AG08395 (cell line): ENCODE data around the gene BIN1.
A peak's percentile ranks its signal among the peaks of the same experiment; 100 is the strongest.

ENCODE experiments used
- DNase-seq: peaks from one replicate; pipeline ENCODE4 v3.0.0; 2012; ENCODE audit warnings: mixed read lengths, low spot score

The BIN1 gene

DNA sequence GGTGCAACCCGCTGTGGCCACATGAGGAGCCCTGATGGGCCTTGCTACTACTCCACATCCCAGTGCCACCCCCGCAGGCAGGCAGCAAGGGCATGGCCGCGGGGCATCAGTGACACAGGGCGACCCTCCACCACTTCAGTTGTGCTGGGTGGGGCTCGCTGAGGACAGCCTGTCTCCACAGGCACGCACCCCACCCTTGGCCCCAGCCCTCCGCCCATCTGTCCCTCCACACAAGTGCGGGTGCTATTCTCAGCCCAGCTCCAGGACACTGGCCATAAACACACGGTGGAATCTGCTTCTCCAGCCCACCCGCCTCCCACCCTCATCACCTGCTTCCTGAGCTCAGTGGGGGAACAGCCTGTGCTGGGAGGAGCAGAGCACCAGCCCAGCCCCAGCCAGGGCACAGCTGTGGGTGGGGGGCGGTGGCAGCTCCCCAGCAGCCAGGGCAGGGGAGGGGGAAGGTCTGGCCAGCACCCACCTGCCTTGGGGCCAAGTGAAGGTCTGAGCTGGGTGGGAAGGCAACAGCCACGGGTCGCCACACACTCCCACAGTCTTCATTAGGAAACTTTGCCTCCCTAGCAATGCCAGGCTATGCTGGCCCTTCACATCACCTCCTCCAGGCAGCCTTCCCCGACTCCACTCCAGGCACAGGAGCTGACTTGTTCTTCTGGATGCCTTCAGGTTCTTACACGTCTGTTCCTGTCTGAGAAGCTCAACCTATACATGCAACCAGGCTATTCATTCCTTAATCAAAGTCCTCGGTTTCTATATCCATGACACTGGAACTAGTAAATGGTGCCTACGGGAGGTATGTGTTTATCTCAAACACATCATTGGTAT, 16.5 kb downstream of the BIN1 start:
- DNase-seq: no peak

GRCh38 chr2:127089478-127090235, 17.3 kb downstream of the BIN1 start:
- no peak for DNase-seq

DNA sequence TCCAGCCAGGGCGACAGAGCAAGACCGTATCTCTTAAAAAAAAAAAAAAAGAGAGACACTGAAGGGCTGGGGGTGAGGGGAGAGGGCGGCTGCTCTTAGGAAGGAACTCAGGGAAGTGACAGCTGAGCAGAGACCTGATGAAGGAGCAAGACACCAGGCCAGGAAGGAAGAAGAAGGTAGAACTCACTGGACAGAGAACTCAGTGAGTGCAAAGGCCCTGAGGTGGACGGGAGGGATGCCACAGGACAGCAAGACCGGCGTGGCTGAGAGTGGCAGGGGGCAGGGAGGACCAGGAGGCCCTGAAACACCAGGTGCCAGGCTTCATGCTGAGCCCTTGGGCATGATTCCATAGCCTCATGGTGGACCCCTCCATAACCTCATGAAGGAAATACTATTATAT, 18.2 kb downstream of the BIN1 start:
- no peak for DNase-seq

- DNase-seq: no peak
These were observed 19.0 kb downstream of the BIN1 start for GRCh38 chr2:127087791-127088495.

GRCh38 chr2:127086990-127087790, 19.8 kb downstream of the BIN1 start:
- DNase-seq: peak; percentile 44

DNA sequence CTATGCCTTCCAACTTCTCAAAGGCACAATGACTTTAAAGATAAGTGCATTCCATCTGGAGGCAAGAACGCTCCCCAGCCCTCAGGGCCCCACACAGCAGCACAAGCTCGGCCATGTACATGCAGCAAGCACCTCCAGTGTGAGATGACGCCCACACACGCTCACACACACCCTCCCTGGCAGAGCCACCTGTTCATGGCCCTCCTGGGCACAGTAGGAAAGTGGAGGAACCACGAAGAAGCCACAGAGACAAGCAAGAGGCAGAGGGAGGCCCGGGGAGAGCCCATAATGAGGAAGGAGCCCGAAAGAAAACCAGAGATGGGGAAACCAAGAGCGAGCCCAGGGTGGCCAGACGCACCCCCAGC, 21.7 kb downstream of the BIN1 start:
- DNase-seq: no peak

DNA sequence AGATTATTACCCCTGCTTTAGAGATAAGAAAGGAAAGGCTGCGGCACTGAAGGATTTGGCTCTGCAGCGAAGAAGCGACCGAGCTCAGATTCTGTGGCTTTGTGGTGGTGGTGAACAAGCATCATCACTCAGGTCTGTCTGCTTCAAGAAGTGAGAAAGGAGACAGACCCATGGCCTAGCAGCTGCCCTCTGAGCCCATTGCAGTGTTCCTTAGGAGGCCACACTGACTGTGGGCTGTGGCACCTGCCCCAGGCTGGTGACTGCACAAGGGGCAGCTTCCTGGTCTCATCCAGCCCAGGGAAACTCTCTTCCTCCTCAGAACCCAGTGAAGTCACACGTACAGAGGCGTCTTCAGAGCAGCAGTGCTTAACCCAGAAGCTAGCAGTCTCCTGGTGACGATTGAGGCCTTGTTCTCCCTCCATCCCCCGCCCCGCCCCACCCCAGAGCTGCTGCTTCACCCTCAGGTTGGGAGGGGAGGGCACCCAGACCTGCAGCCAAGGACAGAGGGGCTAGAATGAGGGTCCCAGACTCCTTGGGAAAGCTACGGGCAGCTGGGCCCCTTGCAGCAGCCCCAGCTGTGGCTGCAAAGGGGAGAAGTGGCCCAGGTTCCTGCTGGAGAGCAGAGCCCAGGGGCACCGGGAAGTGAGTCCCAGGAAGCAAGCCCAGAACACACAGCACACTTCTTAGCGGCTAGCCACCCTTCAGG, 22.2 kb downstream of the BIN1 start:
- no peak for DNase-seq

GRCh38 chr2:127083819-127084503, 23.0 kb downstream of the BIN1 start:
- DNase-seq: peak; percentile 97

DNA sequence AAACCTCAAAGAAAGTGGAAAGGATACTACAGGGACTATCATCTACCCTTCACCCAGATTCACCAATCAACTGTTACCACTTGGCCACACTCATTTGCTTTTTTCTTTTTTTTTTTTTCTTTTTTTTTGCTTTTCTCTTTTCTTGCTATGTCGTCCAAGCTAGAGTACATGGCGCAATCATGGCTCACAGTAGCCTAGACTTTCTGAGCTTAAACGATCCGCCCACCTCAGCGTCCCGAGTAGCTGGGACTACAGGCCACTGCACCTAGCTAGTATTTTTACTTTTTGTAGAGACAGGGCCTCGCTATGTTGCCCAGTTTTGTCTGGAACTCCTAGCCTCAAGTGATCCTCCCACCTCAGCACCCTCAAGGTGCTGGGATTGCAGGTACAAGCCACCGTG, 24.0 kb downstream of the BIN1 start:
- no peak for DNase-seq

DNA sequence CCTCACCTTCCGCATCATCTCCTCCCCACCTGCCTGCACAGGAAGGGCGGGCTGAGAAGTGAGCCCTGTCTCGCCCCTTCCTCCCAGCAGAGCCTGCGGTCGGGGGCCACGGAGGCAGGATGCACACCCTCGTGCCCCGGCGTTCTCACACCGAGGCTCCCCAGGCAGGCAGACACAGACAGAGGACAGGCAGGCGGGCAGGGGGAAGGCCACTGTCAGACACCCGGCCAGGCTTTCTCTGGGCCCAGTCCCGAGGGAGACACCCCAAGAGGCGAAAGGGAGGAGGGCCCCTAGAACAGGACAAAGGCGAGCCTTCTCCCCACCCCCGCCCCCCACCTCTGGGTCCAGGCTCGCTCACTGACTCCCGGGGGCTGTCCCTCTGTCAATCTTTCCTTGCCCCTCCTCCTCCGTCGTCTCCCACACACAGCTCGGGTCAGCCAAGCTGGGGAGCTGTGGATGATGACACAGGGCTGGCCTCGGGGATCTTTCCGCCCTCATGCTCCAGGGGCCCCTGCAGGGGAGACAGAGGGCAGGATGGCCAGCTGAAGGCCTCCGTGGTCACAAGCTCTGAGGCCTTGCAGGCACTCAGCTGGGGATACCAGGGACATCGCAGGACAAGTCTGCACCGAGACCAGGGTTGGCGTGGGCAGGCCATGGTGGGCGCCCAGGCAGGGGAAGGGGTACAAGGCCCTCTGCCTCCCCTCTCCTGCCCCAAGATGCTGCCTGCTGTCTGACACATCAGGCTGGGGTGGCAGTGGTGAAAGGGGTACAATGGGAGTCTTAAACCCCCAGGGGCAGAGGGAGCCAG, 24.9 kb downstream of the BIN1 start:
- no peak for DNase-seq

- DNase-seq: no peak
These were observed 25.8 kb downstream of the BIN1 start for GRCh38 chr2:127080938-127081755.

- DNase-seq: no peak
These were observed 26.6 kb downstream of the BIN1 start for GRCh38 chr2:127080226-127080937.

DNA sequence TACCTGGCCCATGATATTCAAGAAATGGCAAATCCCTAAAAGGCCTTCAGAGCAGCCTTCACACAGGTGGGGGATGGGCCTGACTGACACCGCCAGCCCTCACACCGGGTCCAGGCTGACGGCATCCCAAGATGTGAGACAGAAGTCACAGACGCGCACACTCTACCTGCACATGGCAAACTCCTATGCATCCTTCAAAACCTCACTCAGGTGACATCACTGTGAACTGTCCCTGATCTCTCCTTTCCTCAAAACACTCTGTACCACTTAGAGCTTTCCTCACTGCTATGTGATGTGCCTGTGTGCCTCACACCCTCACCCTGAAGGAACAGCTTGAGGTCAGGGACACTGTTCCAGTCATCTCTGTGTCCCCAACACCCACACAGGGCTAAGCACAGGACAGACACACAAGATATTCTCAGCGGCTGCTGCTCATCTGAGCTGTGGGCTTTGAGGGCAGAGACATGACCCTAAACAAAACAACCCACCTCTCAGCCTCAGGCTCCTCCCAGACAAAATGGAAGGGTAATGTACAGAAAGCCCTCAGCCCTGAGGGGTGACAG, 27.5 kb downstream of the BIN1 start:
- no peak for DNase-seq

- no peak for DNase-seq
These were observed 28.2 kb downstream of the BIN1 start for GRCh38 chr2:127078666-127079270.

DNA sequence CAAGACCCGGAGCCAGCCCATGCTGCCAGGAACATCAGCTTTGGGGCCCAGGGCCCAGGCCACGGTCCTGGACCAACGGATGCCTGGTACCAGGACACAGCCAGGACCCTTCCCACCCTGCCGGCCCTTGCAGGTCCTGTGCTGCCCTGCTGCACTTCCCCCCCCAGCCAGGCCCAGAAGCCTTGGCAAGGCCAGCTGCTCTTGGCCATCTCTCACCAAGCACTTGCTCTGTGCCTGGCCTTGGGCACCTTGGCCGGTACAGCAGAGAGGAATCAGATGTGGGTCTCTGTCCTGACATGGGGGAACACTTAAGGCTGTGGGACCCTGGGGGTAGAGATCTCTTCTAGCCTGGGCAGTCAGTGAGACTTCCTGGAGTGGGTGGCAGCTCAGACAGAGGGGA, 28.9 kb downstream of the BIN1 start:
- no peak for DNase-seq

DNA sequence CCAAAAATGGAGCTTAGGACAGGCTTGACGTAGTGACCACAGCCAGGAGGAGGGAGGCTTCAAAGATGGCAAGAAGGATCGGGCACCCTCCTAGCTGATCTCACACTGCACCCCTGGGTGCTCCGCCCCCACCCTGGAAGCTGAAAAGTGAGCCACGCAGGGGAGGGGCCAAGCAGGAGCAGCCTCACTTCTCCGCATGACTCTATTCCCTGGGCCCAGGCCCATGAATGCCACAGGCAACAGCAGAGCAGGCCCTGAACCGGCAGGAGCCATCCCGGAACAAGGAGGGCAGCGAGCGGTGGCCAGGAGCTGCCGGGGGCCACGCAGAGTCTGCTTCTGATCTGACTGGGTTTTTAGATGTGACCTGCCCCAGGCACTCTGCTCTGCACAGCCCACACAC, 30.0 kb downstream of the BIN1 start:
- no peak for DNase-seq

DNA sequence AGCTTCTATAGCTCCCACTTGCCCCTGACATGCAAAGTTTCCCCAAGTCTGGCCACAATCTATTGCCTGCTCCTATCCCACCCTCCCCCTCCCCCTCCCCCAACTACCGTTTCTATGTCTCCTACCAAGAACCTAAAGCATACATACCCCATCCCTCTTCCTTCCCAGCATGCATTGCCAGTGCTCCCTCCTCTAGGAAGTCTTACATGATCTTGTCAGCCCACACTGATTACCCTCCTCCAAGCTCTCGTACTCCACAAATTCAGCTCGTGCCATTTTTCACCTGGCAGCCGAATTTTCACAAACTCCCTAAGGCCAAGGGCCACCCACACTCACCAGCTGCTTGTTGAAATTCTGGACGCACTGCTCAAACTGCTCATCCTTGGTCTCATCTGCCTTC, 30.7 kb downstream of the BIN1 start:
- DNase-seq: no peak

- no peak for DNase-seq
These were observed 31.1 kb downstream of the BIN1 start for GRCh38 chr2:127075821-127076220.
